ENCODE measurements around the gene C18orf32. TPM values are rescaled to one million over a fixed set of nuclear protein-coding genes. Genes with fewer than 3 reads are reported as not detected.

The C18orf32 gene
- total RNA-seq, 4 donors from 2014 or later = 39.6 to 61.5 (median 55.2) TPM

DNA sequence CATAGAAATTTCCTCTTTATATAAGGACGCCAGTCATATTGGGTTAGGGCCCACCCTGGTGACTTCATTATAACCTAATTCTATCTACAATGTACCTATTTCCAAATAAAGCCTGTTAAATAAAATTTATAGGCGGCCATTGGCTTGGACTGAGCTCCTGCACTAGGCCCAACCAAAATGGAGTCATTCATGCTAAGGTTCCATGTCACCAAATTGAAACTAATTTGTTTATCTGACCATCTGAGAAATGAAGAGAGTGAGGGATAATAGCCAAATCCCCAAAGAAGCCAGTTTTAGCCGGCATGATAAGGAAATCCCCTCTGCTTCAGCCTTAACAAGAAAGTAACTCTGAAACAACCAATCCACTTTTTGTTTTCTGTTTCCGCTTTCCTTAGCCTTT is 19.4 kb downstream of the C18orf32 start:
- no peak for DNase-seq (ENCODE audit: extremely low spot score)
- no peaks in the 10 kb centered on the region for H3K36me3 ChIP-seq
- intact Hi-C loops (cut with DNase I) = no loop called here
- no peak for TF ChIP-seq EP300 (IDR thresholded peaks at IDR 0.05)
- TF ChIP-seq, protein P1, sequence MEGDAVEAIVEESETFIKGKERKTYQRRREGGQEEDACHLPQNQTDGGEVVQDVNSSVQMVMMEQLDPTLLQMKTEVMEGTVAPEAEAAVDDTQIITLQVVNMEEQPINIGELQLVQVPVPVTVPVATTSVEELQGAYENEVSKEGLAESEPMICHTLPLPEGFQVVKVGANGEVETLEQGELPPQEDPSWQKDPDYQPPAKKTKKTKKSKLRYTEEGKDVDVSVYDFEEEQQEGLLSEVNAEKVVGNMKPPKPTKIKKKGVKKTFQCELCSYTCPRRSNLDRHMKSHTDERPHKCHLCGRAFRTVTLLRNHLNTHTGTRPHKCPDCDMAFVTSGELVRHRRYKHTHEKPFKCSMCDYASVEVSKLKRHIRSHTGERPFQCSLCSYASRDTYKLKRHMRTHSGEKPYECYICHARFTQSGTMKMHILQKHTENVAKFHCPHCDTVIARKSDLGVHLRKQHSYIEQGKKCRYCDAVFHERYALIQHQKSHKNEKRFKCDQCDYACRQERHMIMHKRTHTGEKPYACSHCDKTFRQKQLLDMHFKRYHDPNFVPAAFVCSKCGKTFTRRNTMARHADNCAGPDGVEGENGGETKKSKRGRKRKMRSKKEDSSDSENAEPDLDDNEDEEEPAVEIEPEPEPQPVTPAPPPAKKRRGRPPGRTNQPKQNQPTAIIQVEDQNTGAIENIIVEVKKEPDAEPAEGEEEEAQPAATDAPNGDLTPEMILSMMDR (IDR thresholded peaks at IDR 0.05) = no peak
- TF ChIP-seq POLR2AphosphoS5 (IDR thresholded peaks at IDR 0.05) = no peak
- TF ChIP-seq POLR2A (IDR thresholded peaks at IDR 0.05; ENCODE audit: low read depth) = no peak
- WGBS = 95% methylated on average over 4 of the region's 4 CpGs
- H3K9me3 ChIP-seq = no peaks in the 10 kb centered on the region
- H3K27me3 ChIP-seq = no peaks in the 10 kb centered on the region
- H3K27ac ChIP-seq (replicated peaks in 1 of 4) = no peak overlapping the region
- H3K4me1 ChIP-seq = no peaks in the 10 kb centered on the region
- no peak overlapping the region for H3K4me3 ChIP-seq

DNA sequence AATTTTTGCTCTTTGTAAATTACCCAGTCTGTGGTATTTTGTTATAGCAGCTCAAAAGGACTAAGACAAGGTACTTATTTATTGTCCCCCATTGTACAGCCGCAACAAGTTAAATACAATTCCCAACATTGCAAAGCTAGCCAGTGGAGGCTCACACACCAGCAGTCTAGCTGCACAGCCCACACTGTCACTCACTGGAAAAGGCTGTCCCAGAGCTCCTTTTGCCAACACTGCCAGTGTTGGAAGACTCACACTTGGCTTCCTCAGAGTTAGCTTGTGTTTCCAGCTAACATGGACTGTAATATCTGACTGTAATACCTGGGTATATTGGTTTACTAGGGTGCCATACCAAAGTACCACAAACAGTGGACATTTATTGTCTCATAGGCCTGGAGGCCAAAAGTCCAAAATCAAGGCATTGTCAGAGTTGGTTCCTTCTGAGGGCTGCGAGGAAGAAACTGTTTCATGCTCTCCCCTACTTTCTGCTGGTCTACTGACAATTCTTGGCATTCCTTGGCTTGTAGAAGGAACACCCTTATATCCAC is 19.9 kb downstream of the C18orf32 start:
- H3K36me3 ChIP-seq = no peaks in the 10 kb centered on the region
- no peak overlapping the region for H3K4me3 ChIP-seq
- intact Hi-C loops (cut with DNase I) = no loop called here
- TF ChIP-seq POLR2AphosphoS5 (IDR thresholded peaks at IDR 0.05) (no peak), EP300 (IDR thresholded peaks at IDR 0.05) (no peak), POLR2A (IDR thresholded peaks at IDR 0.05; ENCODE audit: low read depth) (no peak)
- TF ChIP-seq, protein P1 (IDR thresholded peaks at IDR 0.05) = no peak
- DNase-seq (ENCODE audit: extremely low spot score) = no peak
- H3K27me3 ChIP-seq = no peaks in the 10 kb centered on the region
- 96% methylated on average over 2 of the region's 2 CpGs for WGBS
- no peaks in the 10 kb centered on the region for H3K9me3 ChIP-seq
- H3K27ac ChIP-seq (replicated peaks in 1 of 4) = no peak overlapping the region
- H3K4me1 ChIP-seq = no peaks in the 10 kb centered on the region

DNA sequence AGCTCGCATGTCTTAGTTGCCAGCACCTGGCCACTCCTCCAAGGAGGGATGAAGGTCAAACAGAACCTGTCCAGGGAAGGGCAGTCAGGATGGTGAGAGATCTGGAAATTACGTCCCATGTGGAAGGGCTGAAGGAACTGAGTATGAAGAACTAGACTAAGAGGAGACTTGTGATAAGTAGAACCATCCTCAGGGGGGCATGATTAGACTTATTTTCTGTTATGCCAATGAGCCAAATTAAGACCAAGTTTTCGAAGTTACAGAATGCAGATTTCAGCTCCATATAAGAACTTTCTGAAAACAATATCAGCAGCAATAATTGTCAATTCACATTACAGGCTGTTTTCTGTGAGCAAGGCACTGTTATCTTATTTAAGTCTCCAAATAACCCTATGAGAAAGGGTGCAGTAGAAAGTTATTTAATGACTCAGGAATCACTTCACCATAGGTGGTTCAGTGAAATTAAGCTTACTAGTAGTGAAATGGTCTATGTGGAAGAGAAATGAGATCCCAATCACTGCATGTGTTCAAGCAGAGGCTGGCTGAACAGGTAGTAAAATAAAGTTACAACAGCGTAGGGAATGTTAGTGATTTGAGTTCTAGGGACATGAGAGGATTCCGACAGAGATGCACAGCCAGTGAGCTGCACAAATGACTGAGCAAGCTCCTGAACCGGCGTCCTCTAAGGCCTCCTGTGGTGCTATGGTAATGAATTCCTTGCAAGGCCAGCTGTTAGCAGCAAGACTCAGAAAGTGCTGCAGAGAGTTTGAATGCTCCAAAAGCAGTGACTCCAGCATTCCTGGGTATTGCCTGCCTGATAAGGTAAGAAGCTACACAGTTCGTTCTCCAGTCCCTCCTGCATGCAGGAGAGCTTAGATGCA is 22.1 kb downstream of the C18orf32 start:
- Histone ChIP-seq H3K36me3 (no peaks in the 10 kb centered on the region), H3K4me3 (no peak overlapping the region), H3K9me3 (no peaks in the 10 kb centered on the region), H3K4me1 (peaks cover 6 to 9% (median 7%) of the 10 kb centered on the region in 4 donors), H3K27ac (replicated peaks in 1 of 4) (no peak overlapping the region), H3K27me3 (no peaks in the 10 kb centered on the region)
- 79% methylated on average over 8 of the region's 8 CpGs for WGBS
- TF ChIP-seq POLR2A (IDR thresholded peaks at IDR 0.05; ENCODE audit: low read depth) (no peak), EP300 (IDR thresholded peaks at IDR 0.05) (no peak), POLR2AphosphoS5 (IDR thresholded peaks at IDR 0.05) (no peak)
- TF ChIP-seq, protein P1 (IDR thresholded peaks at IDR 0.05) = no peak
- DNase-seq (ENCODE audit: extremely low spot score) = no peak
- intact Hi-C loops (cut with DNase I) = no loop called here

DNA sequence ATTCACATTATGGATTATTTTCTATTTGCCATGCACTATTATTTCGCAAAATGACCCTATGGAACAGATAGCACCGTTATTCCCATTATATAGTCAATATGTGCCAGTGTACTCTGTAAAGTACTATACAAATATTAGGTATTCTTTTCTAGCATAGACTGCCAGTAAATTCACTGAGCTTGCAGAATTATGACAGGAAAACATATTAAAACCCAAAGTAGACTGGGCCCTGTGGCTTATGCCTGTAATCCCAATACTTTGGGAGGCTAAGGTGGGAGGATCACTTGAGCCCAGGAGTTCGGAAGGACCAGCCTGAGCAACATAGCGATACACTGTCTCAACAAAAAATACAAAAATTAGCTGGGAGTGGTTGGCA is 25.4 kb downstream of the C18orf32 start:
- Histone ChIP-seq H3K4me3 (no peak overlapping the region), H3K27ac (replicated peaks in 1 of 4) (no peak overlapping the region), H3K4me1 (peaks cover 15 to 39% (median 33%) of the 10 kb centered on the region in 4 donors), H3K27me3 (no peaks in the 10 kb centered on the region), H3K36me3 (no peaks in the 10 kb centered on the region), H3K9me3 (no peaks in the 10 kb centered on the region)
- no peak for TF ChIP-seq POLR2A (IDR thresholded peaks at IDR 0.05; ENCODE audit: low read depth)
- TF ChIP-seq, protein P1 (IDR thresholded peaks at IDR 0.05) = no peak
- TF ChIP-seq EP300 (IDR thresholded peaks at IDR 0.05) = no peak
- no peak for TF ChIP-seq POLR2AphosphoS5 (IDR thresholded peaks at IDR 0.05)
- intact Hi-C loops (cut with DNase I) = loop anchor here (2.0 kb wide), 1 partner anchor 25 kb away; the partner anchor contains the start of gene C18orf32
- 92% methylated on average over 4 of the region's 4 CpGs for WGBS
- no peak for DNase-seq (ENCODE audit: extremely low spot score)

Measured in esophagus muscularis mucosa (tissue), 4 donors.